Measurements from ENCODE around the gene HECW1.
"Not testable (repeated sequence)": the region's sequence is repeated elsewhere in the genome, so short reads cannot be mapped to it uniquely, and the experiment has no call there.

HECW1 gene

DNA sequence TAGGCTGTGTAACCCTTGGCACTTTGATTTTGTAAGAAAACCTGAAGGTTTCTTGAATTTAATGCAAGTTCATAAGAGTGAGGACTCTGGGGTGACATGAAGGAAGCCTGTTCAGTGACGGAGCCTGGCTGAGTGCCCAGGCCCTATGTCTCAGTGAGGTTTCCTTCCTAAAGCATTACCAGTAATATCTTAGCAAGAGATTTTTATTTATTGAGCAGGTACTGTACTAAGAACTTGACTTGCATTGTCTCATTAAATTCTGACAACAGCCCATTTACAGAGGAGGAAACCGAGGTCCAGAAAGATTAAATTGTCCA is 197.2 kb downstream of the HECW1 start:
- no peak for DNase-seq (ENCODE audit: low spot score)

DNA sequence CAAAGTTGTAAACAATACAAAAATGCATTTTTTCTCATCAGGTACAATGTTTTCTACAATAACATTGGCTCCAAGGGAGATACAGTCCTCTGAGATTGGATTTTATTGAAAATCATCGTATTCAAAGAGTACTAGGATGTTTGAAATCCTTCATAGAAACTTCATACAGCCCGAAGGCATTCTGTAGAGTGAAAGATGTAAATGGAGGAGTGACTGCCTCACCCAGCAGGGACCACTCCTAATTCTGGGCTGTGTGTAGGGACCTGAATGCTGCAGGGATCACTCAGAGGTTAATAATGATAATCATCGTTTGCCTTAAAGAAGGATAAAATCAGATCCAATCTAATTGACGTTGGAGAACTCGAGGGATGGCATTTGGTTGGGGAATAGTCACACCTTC is 198.6 kb downstream of the HECW1 start:
- no peak for DNase-seq (ENCODE audit: low spot score)

DNA sequence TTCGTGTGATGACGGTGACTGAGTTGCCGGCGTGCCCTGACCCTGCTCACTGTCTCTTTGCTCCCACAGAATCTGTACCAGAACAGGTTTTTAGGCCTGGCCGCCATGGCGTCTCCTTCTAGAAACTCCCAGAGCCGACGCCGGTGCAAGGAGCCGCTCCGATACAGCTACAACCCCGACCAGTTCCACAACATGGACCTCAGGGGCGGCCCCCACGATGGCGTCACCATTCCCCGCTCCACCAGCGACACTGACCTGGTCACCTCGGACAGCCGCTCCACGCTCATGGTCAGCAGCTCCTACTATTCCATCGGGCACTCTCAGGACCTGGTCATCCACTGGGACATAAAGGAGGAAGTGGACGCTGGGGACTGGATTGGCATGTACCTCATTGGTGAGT is 199.2 kb downstream of the HECW1 start:
- DNase-seq (ENCODE audit: low spot score): no peak

DNA sequence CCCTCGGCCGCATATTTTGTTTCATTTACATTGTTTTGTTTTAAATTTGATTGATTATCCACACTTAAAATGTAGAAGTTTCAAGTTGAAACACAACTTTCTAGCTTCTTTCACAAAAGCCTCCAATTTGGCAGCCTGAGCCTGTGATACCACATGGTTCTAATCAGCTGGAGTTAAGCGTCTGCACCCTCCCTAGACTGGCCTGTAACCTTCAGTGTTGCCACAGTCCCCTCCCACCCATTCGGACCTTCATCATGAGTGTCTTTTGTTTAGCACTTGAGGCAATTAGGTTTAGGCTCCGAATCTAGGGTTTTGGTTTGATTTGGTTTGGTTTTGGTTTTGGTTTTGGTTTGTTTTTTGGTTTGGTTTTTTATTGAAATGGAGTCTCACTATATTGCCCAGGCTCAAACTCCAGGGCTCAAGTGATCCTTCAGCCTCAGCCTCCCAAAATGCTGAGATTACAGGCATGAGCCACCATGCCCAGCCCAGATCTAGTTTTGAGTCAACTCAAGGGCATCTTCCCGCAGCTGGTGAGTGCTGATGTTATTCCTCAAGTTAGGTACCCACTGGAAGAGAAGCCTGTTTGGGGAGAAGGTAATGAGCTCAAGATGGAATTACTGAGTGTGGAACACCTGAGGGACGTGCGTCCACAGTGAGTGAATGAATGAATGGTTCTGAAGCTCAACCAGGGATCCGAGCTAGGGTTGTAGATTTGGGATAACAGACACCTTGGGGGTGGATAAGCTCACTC is 201.4 kb downstream of the HECW1 start:
- DNase-seq (ENCODE audit: low spot score): no peak

DNA sequence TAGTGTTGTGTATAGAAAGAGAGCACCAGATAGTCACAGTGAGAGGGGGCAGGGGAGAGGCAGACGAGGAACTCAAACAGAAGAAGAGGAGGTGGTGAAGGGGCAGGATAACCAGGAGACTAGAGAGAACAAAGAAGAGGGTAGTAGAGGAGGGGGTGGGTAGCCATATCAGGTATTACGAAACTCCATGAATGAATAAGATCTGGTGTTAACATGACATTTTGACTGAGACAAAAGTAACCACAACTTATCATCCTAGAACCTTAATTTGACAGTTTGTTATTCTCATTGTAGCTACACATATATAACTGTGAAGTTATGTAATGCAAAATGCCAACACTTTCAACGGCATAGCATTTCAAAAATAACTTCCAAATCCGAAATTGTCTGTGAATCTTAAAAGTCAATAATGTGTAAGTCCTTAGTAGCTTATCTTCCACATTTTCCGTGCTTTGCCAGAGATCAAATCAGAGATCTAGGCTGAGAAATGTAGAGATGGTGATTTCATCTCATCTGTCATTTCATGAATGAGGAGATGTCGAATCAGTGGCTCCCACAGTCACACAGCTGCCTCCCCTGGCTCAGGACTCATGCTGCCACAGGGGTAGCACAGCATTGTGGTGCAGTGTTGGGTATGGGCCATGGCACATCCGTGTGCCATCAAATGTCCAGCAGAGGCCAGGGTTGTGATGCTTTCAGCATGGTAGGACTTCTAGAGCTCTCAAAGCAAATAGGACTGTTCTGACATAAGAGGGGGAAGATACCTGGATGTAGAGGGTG is 202.1 kb downstream of the HECW1 start:
- no peak for DNase-seq (ENCODE audit: low spot score)

DNA sequence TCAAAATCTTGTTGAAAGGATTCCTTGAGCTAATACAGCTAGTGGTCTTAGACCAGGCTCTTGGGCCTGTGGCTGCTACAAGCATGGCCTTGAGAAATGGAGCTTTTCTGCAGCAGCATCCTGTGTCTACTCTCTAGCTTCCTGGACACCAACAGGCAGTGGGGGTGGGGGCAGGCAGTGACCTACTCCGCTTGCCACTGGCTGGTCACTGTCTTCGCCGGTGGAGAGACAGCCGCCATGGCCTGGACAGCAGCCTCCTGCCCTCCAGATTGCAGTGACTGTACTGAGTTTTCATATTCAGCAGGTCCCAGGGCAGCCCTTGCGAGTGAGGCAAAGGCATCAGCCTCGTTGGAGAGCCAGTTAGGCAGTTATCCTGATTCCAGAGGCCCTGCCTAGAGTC is 204.6 kb downstream of the HECW1 start:
- no peak for DNase-seq (ENCODE audit: low spot score)

DNA sequence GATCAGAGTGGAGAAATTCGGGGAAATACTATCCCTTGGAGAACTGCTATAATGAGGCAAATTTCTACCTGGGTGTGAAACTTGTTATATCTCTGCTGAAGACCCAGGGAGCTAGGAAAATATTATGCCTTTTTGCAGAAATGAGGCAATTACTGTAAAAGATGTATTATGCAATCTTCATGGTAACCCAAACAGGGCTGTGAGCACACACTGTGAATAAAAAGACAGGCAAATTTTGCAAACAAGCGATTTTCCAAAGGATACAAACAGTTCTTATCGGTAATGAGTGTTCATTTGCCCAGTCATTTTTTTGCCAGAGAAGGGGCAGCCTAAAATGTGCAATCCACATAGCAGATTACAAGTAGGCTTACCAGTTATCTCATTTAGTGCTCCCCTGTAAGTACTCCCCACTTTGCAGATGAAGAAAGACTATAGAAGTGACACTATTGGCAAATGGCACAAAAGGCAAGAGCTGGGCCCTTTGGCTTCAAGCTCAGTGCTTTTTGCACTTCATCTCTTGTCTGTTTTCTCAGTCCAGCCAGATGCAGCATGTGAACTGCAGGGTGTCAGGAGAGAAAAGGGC is 205.8 kb downstream of the HECW1 start:
- no peak for DNase-seq (ENCODE audit: low spot score)

DNA sequence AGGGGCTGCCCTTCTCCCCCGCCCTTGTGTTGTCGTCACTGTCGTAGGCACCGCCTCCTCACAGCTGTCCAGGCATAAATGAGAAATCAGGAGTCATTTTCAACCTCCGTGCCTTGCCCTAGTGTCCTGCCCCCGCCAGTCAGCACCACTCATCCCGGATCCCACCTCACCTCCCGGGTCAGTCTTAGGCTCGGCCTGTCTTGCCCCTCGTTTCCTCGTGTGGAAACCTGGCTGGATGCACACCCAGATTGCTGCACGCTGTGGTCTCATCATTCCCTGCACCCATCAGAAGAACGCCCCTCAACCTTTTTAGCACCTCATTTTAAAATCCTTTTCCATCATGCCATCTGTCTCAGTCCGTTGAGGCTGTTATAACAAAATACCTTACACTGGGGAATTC is 213.1 kb downstream of the HECW1 start:
- no peak for DNase-seq (ENCODE audit: low spot score)

DNA sequence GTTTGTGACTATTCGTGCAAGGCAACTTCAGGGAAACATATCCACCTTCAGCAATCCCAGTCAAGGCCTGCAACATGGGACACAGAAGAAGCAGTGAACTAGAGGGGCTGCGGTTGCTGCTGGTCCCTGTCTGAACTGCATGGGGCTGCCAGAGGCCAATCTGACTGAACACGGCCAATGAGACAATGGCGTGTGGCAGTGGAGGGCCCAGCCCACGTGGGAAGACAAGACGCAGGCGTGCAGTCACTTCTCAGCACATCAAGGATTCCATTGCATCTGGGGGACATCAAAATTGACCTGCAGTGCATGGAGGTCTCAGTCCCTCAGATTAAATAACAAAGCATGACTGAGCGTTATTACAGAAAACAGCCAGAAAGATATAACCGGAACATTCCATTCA is 215.9 kb downstream of the HECW1 start:
- DNase-seq (ENCODE audit: low spot score): no peak

DNA sequence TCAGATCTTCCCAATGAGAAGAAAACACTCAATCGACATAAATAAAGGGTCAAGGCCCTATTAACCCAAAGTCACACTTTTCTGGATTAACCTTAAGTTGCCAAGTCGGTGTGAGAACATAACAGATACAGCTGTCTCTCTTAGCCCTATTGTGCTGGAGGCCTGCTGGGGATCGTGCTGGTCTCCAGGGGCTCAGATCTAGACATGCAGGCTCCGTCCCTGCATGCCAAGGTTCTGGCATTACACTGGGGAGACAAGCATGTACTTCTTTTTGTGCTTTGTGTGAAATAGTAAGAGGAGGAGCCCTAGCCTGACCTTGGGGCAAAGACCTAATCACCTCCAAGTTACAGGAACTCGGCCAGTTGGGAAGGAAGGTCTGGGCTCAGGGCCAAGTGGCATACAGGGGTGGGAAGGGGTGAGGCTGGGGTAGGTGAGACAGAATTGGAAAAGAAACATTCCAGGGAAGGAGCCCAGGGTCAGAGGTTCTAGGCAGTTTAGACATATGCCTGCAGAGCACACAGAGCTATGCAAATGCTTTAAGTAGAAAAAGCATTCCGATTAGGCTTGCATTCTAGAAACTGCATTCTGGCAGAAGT is 216.4 kb downstream of the HECW1 start:
- DNase-seq (ENCODE audit: low spot score): no peak

DNA sequence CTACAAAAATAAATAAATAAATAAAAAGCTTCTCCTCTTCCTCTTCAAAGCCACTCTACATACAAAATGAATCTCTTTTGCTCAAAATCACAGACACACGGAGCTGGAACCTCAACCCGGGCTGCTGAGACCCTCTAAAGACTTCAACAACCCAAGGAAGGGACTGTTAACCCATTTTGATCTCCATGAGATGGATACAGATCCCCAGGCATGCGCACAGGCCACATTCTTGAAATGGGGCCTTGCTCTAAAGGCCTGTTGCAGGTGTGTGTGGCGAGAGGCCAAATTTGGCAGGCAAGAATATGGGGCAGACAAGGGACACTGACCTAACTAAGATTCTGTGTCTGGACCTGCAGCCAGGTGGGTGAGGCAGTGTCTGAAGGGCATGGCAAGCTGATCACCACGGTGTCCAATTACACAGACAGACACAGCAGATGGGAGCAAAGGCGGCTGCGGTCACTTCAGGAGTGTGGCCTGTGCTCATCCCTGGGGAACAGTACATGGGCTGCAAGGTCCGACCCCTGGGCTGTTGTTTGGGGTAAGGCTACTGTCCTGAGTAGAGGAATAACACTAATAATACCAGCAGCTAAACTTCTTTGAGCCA is 219.8 kb downstream of the HECW1 start:
- DNase-seq (ENCODE audit: low spot score): no peak

DNA sequence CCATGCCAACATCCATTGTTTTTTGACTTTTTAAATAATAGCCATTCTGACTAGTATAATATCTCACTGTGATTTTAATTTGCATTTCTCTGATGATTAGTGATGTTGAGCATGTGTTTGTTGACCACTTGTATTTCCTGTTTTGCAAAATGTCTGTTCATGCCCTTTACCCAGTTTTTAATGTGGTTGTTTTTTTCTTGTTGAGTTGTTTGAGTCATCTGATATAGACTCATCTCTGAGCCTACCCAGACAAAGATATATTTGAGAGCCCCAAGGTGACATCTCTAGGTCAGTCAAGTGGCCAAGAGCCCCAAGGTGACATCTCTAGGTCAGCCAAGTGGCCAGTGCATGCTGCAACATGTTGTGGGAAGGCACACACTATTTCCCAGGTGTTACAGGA is 224.7 kb downstream of the HECW1 start:
- DNase-seq (ENCODE audit: low spot score): no peak

DNA sequence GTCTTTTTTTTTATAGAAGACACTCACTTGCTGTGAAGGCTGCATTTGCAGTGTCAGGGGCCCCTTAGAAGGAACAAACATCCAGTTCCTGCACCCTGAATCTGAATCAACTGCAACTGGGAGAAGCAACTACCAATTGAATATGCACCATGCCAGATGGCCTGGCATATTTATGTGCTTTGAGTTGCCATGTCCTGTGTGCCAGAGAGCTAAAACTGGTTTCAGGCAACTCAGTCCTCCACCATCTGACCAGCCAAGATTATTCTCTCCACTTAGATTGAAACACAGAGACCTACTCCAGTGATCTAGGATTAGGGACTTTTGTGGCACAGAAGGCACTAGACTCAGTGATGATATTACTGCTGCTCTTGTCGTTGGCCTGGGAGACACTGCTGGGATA is 225.4 kb downstream of the HECW1 start:
- DNase-seq (ENCODE audit: low spot score): no peak

DNA sequence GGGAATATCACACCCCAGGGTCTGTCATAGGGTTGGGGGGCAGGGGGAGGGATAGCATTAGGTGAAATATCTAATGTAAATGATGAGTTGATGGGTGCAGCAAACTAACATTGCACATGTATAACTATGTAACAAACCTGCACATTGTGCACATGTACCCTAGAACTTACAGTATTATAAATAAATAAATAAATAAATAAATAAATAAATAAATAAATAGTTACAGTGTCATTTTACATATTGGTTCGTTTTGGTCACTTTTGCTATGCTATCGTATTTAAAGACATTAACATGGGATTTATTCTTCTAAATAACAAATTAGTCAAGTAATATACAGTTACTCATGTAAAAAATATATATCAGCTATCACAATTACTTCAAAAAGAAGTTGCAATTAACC is 228.7 kb downstream of the HECW1 start:
- DNase-seq (ENCODE audit: low spot score): no peak

DNA sequence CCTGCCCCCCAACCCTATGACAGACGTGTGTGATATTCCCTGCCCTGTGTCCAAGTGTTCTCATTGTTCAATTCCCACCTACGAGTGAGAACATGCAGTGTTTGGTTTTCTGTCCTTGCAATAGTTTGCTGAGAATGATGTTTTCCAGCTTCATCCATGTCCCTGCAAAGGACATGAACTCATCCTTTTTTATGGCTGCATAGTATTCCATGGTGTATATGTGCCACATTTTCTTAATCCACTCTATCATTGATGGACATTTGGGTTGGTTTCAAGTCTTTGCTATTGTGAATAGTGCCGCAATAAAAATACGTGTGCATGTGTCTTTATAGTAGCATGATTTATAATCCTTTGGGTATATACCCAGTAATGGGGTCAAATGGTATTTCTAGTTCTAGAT is 231.0 kb downstream of the HECW1 start:
- not testable (repeated sequence) for DNase-seq (ENCODE audit: low spot score)

DNA sequence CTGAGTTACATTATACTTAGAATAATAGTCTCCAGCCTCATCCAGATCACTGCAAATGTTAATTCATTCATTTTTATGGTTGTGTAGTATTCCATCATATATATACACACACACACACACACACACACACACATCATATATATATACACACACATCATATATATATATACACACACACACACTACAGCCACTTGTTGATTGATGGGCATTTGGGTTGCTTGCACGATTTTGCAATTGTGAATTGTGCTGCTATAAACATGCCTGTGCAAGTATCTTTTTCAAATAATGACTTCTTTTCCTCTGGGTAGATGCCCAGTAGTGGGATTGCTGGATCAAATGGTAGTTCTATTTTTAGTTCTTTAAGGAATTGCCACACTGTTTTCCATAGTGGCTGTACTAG is 233.2 kb downstream of the HECW1 start:
- DNase-seq (ENCODE audit: low spot score): not testable (repeated sequence)

DNA sequence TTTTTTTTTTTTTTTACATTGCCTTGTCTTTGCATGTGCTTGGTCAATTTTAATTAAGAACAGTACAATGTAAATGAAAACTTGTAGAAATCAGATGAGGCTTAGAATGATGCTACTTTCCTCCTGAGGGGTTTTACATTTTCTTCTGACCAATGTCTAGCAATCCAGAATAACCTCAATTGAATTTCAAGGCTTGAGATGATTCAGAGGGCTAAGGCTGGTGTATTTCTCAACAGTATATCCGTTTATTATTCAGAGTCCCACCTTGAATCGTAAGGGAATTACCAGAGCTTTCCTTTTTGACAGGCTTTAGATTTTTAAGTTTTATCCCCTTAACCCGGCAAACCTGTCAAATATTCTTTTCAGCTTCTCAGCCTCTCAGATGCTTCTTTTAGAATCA is 239.2 kb downstream of the HECW1 start:
- DNase-seq (ENCODE audit: low spot score): no peak

DNA sequence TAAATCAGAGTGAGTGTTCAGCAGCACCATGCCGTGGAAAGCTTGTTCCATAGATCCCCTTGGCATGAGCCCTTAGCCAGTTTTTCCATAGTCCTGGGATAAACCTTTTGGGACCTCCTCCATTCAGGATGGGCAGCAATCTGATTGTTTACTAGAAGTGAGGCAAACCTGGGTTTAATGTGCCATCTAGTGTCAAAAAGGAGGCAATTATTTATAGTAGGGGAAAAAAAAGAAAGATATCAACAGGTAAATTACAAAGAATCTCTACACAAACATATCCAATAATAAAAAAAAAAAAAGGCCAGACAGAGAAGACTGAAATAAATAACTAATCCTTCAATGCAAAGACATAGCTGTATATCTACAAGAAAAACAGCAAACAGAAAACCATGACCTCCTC is 241.5 kb downstream of the HECW1 start:
- no peak for DNase-seq (ENCODE audit: low spot score)

DNA sequence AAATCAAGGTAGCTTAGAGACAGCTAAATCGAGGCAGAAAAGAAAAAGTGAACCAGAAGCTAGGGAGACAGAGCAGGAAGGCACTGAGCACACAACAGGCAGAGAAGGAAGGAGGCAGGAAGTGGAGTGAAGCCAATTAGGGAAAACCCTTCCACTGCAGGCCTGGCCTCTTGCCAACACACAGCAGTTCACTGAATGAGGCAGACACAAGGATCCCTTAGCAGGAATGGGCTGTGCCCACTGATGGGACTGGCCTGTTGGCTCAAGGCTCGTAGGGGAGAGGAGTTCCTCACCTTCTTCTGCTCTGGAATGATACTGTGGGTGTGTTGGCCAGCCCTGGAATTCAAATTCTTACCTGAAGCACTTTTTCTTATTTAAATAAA is 250.2 kb downstream of the HECW1 start:
- no peak for DNase-seq (ENCODE audit: low spot score)

DNA sequence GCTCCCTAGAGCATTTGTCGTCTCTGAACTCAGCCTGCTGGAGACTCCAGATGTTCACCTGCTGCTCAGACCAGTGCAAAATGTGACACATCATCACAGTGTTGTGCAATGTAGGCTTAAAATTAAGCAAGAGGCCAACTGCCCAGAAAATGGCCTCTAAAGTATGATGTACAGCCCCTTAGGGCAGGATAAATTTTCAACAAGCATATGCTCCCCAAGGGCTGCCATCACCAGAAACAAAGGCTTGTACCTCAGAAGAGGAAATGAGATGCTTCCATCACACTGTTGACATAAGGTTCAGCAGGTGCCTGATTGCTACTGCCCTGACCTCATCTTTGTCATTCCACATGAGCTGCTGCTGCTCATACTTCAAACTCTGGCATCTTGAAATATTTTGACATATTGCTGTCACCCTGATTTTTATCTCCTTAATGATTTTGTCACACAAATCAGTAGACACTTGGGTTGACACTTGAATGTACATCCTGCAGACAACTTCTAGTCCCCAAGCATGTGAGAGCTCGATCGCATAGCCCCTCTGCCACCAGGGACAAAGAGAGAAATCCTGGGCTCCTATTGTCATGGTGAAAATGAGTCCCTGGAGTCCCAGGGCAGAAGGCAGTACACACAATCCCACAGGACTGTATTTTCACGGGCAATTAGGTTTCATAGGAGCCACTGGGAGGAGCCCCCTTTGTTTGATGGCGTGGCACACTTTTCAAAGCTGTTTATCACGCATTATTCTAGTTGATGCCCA is 250.8 kb downstream of the HECW1 start:
- DNase-seq (ENCODE audit: low spot score): no peak

DNA sequence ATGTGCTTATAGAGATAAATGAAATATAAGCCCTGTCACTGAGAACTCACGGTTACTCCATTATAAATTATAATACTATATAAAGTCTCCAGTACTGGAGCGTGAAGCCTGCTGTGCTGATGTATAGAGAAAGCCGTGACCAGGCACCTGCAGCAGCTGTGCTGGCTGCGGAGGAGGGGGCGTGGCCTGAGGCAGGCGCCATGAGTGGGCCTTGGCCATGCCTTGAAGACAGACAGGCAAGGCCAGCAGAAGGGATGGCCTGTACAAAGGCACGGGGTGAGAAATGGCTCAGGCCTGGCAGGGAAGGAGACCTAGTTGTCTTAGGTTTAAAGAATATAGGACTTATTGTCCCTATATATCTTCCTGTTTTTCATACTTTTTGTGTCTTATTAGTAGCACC is 251.9 kb downstream of the HECW1 start:
- no peak for DNase-seq (ENCODE audit: low spot score)

All from germinal center (tissue), 1 donor.